ENCODE results near the gene ADGRB3.

- no peak for TF ChIP-seq RFX5 (IDR thresholded peaks at IDR 0.05; ENCODE audit: low read length)
- no peak for TF ChIP-seq POLR2AphosphoS5 (IDR thresholded peaks at IDR 0.05; ENCODE audit: low read depth, low read length)
- no peak for TF ChIP-seq CTCF (IDR thresholded peaks at IDR 0.05)
- no peak for TF ChIP-seq GATA2 (CRISPR knock-in tag; IDR thresholded peaks at IDR 0.05)
- TF ChIP-seq SIN3A (IDR thresholded peaks at IDR 0.05; ENCODE audit: borderline replicate concordance, low read depth, low read length), result no peak
- TF ChIP-seq RAD21 (IDR thresholded peaks at IDR 0.05; ENCODE audit: low read length), result no peak
- TF ChIP-seq USF2 (IDR thresholded peaks at IDR 0.05; ENCODE audit: borderline replicate concordance, low read depth, low read length), result no peak
- no peak for TF ChIP-seq EP300 (IDR thresholded peaks at IDR 0.05; ENCODE audit: borderline replicate concordance in 1 of 2, low read depth in 1 of 2, low read length in 1 of 2)
- TF ChIP-seq GABPA (IDR thresholded peaks at IDR 0.05; ENCODE audit: low read depth), result no peak
Observed at GRCh38 chr6:69366831-69367230, 731.7 kb downstream of the ADGRB3 start.
